Measurements from ENCODE around the gene KIF26B.
"Not testable (repeated sequence)": the region's sequence is repeated elsewhere in the genome, so short reads cannot be mapped to it uniquely, and the experiment has no call there.

KIF26B gene

DNA sequence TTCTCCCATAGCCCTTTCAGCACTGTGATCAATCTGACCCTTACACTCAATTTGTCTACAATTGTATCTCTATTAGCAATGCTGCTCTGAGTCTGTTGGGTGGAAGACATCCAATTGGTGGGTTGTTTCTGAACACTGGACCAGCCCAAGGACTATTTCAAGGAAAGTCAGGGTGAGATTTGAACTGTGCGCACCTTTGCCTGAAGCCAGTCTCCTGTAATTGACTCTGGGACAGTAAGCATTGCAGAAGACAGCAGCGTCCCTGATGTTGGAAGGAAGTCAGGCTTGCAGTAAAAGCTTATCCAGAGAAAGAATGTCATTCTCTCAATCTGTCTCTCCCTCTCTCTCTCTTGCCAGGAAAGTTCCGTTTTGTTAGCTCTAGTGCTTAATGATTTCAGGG, 233.9 kb downstream of the KIF26B start:
- DNase-seq (ENCODE audit: low read depth) = no peak

DNA sequence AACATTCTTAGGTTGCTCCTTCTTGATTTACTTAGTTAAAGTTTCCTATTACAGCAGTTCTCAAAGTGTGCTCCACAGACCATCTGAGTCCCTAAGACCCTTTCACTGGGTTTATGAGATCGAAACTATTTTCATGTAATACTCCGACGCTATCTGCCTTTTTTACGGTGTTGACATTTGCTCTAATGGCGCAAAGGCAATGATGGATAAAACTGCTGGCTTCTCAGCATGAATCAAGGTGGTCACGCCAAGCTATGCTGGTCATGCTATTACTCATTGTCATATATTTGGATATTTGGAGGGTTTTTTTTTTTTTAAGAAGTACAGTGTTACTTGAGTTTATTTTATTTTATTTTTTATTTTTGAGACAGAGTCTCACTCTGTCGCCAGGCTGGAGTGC, 235.1 kb downstream of the KIF26B start:
- no peak for DNase-seq (ENCODE audit: low read depth)

DNA sequence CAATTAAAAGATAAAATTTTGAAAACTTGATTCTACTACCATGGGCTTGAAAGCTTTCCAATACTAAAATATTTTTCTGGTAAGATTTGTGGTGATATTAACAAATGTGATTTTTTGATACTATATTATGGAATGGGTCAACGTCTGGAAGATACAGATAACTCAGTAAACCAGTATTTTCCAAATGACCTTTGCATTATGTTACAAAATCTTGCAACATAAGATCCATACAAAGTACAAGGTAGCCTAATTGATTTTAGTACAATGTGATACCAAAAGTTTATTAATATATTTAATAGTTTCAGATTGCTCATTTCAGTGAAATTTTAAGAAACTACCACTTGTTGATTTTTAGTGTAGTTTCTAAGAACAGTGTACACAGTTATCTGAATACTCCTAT, 236.2 kb downstream of the KIF26B start:
- DNase-seq (ENCODE audit: low read depth) = no peak

DNA sequence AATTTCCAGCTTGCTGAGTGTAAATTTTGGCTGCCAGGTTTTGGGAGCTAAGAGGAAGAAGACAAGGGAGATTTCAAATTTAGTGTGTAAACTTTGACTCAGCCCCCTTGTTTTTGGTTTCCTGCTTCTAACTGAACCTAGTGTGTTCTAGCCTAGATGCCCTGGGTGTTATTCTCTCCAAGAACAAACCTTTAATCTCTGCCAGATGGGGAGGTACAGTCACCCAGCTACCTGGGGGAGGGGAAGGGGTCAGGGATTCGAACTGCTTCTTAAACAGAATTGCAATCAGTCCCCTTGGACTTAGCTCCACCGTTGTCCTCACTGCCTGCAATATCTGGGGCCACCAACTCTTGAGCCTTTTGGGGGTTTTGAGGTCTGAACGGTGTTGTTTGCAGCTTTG, 238.9 kb downstream of the KIF26B start:
- no peak for DNase-seq (ENCODE audit: low read depth)

DNA sequence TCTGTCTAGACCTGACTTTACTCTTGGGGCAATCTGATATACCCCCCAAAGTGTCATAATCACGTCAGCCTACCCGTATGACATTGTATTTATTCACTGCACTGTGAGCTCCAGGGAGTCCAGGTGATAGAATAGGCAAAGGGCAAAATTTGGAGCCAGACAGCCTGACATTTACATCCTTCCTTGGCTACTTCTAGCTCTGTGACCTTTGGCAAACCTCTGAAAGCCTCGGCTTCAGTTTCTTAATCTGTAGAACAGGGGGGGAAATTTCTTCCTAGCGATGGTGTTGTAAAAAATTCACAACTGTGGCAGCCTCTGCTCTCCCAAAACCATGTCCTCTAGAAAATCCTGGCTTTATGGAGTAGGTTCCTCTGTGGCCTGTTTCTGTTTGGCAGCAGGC, 240.9 kb downstream of the KIF26B start:
- DNase-seq (ENCODE audit: low read depth) = no peak

DNA sequence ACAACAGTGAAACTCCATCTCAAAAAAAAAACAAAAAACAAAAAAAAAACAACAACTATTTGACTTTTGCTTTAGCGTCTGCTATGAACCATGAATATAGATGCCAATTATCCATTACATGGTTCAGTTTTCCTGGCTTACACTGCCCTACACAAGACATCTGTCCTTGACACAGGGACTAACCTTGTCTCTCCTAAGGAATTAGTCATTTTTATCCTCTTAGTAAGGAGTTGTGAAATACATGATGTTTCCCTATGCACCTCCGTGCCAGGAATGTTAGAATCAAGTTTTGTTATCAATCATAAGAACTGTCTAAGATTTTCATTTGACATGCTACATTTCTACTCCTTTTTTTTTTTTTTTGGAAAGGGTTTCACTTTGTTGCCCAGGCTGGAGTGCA, 241.8 kb downstream of the KIF26B start:
- no peak for DNase-seq (ENCODE audit: low read depth)

DNA sequence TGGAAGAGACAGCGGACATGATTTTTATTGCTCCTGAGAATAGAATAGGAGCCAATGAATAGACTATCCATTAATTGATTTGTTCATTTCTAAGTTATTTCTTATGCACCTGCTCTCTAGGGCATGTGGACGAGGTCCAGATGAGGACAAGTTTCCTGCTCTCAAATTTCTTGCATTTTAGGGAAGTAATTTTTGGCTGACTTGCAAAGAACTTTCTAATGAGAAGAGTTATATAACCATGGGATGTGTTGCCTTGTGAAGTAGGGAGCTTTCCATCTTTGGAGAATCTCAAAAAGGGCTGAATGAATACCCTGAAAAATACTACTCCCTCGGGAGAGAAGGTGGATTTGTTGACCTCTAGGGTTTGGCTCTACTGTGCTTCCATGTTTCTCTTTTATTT, 243.0 kb downstream of the KIF26B start:
- DNase-seq (ENCODE audit: low read depth) = no peak

DNA sequence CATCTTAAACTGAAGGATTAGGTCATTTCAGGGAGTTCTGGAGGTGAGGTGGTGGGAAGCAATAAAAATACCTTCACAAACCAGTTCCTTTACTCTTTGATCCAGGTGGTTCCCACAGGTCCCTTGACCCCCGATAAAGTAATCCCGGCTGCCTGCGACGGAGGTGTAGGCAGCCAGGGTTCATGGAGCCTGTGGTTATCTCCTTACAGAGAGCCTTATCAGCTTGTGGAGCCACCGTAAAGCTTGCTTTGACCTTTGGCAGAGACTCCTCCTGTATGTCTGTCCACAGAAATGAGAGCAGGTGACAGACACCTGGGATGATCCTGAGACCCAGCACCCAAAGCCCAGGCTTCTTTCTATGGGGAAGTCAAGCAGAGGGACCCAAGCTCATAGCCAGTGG, 243.4 kb downstream of the KIF26B start:
- no peak for DNase-seq (ENCODE audit: low read depth)

DNA sequence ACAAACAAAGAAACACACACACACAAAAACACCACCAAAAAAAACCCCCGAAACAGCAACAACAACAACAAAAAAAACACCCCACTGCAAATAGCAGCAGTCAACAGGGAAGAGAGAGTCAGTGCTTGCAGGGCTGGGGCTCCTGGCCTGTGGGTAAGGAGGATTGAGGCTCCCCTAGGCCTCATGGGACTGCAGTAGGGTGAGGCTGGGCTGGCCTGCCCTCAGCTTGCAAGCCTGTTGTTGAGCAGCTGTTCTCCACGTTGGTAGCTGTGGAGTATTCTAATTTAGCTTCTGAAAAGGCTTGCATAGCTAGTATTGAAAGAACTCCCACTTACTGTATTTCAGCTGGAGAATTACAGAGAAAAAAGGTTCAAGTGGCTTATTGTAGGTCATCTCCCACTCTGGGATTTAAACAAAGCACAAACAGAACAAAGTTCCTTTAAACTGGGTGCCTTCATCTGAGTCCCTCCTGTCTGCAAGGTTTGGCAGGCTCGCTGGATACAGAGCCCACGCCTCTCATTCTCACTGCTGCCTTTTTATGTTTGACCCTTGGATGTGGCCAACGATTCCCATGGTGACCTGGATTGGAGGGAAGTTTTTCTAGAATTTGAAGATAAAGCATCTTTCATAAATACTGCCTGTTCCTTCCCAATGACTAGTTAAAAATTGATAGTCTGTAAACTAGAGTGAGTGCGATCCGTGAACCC, 247.2 kb downstream of the KIF26B start:
- no peak for DNase-seq (ENCODE audit: low read depth)

DNA sequence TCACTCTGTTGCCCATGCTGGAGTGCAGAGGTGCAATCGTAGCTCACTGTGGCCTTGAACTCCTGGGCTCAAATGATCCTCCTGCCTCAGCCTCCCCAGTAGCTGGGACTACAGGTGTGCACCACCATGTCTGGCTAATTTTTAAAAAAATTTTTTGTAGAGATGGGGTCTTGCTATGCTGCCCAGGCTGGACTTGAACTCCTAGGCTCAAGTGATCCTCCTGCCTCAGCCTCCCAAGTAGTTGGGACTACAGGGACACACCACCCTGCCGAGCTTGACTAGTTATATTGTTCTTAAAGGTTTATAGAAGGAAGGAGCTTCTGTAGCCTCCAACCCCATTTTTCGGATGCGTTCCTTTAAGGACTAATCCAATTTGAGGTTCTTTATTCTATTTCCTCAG, 248.2 kb downstream of the KIF26B start:
- not testable (repeated sequence) for DNase-seq (ENCODE audit: low read depth)

DNA sequence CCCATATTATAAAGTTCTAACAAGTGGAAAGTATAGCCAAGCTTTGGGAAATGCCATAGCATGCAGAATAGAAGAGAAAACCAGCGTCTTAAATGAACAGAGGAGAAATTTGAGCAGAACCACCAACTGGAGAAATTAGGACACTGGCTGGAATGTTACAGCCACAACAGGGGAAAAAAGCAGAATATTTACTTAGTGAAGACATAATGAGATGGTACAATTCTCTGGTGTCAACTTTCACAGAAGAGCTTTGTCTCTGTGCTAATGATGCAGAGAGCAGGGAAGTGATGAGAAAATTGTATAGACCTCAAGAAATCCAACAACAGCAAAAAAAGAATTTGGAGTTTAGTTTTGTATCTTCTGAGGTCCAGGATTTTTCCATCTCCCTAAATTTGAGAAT, 249.7 kb downstream of the KIF26B start:
- no peak for DNase-seq (ENCODE audit: low read depth)

DNA sequence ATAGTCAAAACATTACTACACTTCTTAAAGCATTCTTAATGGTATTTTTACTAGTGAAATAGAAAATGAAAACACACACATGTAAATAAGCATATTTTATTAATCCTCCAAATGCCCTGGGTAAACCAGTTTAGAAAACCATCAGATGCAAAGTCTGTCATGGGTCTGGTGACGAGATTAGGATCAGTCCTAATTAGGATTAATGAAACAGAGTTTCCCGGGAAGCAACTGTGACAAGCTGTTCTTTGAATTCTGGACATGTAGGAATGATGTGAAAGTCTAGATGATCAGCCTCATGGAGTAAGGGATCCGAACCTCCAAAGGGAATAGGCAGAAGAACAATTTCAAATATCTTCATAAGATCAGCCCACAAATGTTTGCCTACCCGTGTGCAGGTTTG, 250.2 kb downstream of the KIF26B start:
- no peak for DNase-seq (ENCODE audit: low read depth)

DNA sequence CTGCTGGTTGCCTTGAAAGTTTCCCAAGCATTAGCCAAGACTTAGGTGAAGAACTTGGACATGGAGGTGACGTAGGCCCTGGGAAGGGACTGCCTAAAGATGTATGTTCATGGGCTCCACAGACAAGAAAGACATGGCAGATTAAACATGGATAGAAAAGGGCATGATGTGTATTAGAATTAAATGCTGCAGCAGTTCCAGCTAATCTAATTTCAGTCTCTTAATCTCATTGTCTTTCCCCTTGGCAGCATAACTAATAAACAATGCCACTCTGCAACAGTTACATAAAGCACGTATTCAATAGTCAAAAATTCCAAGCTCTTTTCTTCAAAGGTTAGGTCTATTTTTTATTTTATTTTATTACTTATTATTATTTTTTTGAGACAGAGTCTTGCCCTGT, 251.6 kb downstream of the KIF26B start:
- no peak for DNase-seq (ENCODE audit: low read depth)

DNA sequence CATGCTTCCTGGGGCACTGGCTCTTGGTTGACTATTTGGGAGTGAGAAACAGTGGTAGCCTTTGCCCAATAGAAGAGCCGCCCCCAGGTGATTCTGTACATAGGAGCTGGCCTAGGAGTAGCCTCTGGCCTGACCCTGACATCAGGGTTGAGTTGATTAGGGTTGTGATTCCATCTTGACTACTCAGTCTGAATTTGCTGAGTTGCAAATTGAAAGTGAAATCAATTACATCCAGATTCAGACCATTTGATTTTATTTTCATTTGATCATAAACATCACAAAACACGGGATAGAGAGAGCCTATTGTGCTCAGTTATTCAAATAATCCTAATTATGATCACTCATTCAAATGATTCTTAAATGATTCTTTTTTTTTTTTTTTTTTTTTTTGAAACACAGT, 253.2 kb downstream of the KIF26B start:
- DNase-seq (ENCODE audit: low read depth) = no peak

DNA sequence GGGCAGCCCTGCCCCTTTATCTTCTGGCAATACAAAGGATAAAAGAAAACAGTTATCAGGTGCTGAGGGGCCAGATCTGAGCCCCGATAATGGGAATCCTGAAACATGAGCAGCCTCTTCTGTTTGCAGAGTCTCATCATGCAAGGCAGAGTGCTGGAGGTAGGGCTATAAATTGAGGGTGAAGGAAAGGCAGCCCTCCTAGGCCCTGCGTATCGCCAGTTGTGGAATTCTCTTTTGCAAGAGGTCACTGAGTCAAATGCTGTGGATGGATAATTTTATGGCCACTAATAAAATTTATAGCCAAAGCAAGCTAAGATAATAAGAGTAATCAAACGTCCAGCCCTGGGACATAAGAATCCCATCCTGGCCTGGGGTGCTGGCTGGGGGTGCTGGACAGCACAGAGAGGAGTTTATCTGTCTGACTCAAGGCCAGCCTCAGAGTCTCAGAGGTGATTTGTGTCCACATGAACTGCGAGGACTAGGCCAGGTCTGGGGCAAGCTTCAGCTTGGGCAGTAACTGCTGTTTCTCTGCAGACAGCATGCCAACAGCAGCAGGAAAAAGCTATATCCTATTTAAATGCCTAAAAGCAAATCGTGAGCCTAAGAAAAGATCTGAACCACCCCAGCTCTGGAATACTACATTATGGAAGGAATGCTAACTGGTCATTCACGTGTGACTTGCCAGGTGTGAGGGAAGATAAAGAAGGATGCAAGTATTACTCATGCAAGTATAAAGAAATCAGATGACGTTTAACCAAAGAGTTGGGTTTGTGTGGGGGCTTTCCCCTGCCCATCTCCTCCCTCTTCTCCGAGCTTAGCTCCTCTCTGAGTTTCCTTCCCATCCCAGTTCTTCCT, 254.8 kb downstream of the KIF26B start:
- no peak for DNase-seq (ENCODE audit: low read depth)

DNA sequence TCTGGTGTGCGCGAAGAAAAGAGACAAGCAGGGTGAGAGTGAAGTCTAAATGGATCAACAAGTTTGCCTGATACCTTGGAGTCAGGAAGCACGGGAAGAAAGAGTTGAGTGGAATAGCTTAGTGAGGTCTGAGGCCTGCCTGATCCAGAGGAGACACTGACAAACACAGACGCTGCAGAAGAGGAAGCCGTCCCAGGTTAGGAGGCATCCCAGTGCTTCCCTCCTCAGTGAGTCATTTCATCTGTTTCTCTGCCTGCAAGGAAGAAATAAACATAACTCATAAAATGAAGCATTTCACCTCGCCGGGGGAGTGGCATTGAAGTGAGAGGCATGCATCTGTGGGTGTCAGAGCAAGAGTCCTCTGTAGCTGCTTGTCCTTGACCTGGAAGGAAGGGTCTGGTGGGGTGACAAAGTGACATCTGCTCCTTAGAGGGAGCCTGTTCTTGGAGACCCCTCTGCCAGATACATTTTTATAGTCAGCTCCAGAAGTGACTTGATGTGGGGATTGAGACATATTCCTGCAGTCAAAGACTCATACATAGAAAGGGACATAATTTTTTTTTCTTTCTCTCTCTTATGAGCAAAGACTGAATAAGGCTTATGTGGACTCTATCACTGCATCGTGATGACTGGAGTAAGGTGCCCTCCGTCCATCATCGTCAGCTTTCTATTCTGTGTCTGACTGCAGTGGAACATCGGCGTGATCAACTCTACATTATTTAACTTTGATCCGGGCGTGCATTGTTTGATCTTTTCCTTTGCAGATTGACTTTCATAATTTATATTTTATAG, 256.7 kb downstream of the KIF26B start:
- no peak for DNase-seq (ENCODE audit: low read depth)

DNA sequence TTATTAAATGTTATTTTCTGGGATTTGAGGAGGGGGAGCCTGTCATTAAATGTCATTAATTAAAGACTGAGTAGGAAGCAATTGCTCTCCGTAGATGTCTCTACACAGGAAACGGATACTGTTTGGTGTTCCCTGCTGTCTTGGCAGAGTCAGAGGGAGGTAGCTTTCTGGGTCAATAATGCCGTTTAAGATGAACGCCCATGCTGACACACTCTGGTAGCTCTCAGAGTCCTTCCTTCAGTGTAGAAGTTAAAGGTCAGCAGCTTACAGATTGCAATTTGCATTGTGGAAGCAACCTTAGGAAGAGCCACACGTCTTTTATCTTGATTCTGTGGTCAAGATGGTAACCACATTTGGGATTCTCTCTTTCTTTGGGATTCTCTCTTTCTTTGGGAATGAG, 257.5 kb downstream of the KIF26B start:
- DNase-seq (ENCODE audit: low read depth) = no peak

DNA sequence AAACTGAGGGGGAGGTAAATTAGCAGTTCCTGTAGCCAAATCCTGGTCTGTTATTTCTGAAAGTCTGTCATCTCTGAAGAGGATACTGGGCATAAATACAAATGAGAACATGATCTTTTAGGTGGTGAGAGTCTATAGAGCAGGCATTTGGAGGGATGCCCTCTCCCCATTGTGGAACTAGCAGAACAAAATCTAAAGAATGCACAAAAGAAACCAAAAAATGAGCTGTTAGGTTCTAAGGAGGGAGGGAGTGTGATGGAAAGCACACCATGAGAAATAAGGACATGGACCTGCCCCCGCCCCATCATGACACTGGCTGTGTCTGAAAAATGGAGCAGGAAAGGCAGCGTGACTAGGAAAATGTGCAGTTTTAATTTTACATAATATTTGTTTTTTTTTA, 262.0 kb downstream of the KIF26B start:
- no peak for DNase-seq (ENCODE audit: low read depth)

DNA sequence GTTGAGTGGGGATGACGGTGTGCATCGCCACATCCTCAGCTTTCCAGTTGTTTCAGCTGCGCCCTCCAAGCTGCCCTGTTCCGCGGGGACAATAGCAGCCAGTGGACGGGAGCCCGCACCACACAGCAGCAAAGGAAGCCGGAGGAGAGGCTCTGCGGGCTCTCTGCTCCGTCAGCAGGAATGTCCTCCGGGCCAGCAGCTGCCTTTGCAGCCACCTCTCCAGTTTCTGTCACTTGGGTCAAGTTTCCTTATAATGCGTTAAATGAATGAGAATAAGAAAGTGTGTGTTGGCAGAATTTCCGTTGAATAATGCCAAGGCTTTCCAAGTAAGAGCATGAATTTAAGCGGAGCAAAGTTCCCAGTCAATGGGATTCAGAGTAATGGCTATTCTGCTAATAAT, 263.3 kb downstream of the KIF26B start:
- no peak for DNase-seq (ENCODE audit: low read depth)

DNA sequence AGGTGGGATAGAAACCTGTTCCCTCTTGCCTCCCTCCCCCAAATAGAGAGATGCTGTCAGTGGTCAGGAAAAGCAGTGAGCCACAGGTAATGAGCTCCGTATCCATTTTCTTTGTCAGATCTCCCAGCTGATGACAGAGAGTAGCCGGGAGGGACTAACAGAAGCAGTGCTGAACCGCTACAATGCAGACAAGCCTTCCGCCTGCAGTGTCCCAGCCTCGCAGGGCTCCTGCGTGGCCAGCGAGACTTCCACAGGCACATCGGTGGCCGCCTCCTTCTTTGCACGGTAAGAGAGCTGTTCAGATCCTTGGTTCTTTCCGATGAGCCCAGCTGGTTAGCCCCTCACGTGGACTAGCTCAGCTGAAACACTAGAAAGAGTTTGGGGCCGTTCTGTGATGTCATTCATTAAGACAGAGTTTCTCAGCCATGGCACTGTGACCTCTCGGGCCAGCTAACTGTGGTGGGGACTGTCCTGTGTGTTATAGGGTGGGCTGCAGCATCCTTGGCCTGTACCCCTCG, 264.7 kb downstream of the KIF26B start:
- no peak for DNase-seq (ENCODE audit: low read depth)

DNA sequence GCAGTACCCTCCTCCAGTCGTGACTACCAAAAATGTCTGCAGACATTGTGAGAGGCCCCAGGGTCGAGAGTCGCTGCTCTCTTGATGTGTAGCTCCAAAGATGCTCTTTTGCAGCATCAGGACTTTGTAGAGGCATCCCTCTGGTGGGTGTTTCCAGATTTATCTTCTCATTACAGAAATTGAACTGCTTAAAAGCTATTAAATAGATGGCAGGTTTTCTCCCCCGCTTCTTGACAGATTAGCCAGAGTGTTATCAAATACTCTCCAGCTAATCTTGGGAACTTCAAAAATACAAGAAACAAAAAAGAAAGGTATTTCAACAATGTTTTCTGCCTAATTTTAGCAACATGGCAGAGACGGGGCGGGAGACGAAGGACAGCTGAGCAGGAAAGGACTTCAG, 265.2 kb downstream of the KIF26B start:
- no peak for DNase-seq (ENCODE audit: low read depth)

DNA sequence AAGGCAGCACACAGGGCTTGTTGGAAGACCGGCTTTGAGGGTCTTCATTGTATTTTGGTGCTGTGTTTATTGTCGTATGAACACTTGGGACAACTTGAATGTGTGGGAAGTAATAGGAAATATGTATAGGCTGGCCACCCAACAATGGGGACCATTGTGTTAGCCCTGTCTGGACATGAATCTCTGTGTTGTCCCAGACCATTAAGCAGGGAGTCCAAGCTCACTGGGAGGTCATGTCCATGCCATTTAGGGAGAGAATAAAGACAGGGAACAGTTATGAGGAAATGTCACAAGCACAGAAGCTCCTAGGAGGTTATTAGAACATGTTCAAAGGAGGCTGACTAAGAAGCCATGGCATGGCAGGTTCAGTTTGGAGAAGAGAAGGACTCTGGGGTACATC, 266.1 kb downstream of the KIF26B start:
- no peak for DNase-seq (ENCODE audit: low read depth)

DNA sequence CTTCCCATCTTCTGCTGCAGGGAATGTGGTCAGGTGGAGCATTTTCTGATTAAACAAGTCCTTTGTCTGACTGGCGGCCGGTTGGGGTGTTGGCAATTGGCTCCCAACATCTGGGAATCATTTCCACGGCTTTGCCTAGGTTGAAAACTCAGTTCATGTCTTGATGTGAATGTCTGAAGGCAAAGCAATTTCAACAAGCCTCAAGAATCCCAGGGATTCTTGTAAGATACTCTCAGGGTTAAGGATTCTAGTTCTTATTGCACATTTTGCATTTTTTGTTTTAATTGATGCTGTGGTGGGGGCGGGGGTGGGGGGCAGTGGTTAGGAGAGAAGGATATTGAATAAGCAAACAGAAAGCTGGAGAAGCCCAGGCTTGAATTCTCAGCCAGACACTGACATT, 273.9 kb downstream of the KIF26B start:
- no peak for DNase-seq (ENCODE audit: low read depth)
